HL-60/S4 (cell line): Measurements from ENCODE around the gene ALPP.
"Not testable (repeated sequence)": the region's sequence is repeated elsewhere in the genome, so short reads cannot be mapped to it uniquely, and the experiment has no call there.

ENCODE experiments used
- in situ Hi-C: fragments of 300-500 bp; cut with MboI; formaldehyde crosslinking; loops from 2 replicates; pipeline ENCODE4 v1.14.3; 2022; ENCODE audit warnings: low sequenced_read_pairs

Gene ALPP

GRCh38 chr2:232378735-232379151, at the start of gene ALPP:
TSS of gene ALPP (plus strand) at chr2:232378751. CDS start at chr2:232378803, 52 bp downstream.
- in situ Hi-C loops, result not testable (repeated sequence)

DNA sequence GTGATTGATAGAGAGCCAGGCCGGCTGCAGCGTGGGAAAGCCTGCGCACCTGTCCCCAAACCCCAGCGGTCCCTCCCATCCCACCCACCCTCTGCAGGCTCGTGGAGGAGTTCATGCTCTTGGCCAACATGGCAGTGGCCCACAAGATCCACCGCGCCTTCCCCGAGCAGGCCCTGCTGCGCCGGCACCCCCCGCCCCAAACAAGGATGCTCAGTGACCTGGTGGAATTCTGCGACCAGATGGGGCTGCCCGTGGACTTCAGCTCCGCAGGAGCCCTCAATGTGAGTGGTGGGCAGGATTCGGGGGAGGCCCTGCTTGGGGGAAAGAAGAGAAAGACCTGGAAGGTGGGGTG, 48.9 kb upstream of the ALPP start:
- in situ Hi-C loops, result loop anchor here (5.0 kb wide), 1 partner anchor 422 kb away; no protein-coding TSS in a partner anchor

GRCh38 chr2:232330068-232330999, 48.2 kb upstream of the ALPP start:
- in situ Hi-C loops, result no loop called here

DNA sequence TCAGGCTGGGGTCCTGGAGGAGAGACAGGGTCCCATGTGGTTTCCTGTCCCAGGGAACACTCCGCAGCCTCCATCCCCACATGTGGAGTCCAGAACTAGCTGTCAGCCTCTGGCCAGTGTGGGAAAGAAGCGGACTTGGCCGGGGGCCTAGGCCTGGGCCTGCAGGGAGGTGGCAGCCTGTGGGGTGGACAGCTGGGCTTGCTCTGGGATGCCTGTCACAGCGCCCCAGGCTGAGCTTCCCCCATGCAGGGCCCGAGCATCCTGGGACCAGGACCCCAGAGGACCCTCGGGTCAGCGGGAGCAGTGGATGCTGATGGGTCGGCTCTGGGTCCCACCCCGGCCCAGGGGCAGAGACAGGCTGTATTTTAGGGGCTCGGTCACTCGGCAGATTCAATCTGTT, 47.5 kb upstream of the ALPP start:
- in situ Hi-C loops, result not testable (repeated sequence)

- in situ Hi-C loops, result not testable (repeated sequence)
Observed at GRCh38 chr2:232331641-232332040, 46.9 kb upstream of the ALPP start.

- in situ Hi-C loops, result not testable (repeated sequence)
Observed at GRCh38 chr2:232332244-232332939, 46.2 kb upstream of the ALPP start.

- in situ Hi-C loops, result no loop called here
Observed at GRCh38 chr2:232332940-232333259, 45.7 kb upstream of the ALPP start.

- in situ Hi-C loops, result no loop called here
Observed at GRCh38 chr2:232333361-232334135, 45.0 kb upstream of the ALPP start.

DNA sequence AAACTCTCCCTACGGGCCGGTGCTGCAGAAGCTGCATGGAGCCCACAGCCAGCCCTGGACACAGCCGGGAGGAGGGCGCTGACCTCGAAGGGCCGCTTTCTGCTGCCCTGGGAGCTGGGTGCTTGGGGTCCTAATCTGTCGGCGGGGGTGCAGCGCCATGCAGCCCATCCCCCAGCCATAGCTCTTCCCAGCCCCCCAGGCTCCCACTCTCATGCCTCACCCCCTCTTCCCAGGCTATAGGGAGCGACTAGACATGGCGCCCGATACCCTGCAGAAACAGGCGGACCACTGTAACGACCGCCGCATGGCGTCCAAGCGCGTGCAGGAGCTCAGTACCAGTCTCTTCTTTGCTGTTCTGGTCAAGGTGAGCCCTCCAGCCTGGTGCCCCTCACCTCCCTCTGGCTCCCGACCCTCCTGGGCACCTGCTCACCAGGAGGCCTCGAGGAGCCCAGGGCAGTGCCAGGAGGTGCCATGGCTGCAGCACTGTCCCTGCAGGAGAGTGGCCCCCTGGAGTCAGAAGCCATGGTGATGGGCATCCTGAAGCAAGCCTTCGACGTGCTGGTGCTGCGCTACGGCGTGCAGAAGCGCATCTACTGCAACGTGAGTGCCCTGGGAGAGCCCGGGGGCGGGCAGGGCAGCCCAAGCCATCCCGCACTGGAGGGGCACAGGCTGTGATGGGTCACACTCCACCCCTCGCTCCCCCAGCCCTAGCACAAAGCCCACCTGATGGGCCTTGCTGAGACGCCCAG, 44.2 kb upstream of the ALPP start:
- in situ Hi-C loops, result not testable (repeated sequence)

GRCh38 chr2:232334885-232335205, 43.7 kb upstream of the ALPP start:
- in situ Hi-C loops, result not testable (repeated sequence)

- in situ Hi-C loops, result not testable (repeated sequence)
Observed at GRCh38 chr2:232335206-232335858, 43.2 kb upstream of the ALPP start.

DNA sequence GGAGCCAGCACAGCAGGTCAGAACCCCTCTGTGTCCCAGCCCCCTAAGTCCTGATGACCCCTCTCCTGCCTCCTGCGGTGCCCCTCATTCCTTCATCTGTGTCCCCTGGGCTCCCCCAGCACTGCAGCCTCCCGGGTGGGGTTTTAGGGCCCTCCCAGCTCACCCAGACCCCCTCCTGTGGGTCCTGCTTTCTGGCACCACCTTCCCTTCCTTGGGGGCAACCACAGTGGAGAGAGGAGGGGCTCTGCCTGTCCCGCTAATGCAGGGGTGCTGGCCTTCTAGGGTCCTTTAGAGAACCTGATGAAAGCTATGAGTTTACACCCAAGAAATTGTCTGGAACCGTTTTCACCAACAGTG, 42.7 kb upstream of the ALPP start:
- in situ Hi-C loops, result no loop called here

GRCh38 chr2:232336241-232336736, 42.3 kb upstream of the ALPP start:
- in situ Hi-C loops, result no loop called here

DNA sequence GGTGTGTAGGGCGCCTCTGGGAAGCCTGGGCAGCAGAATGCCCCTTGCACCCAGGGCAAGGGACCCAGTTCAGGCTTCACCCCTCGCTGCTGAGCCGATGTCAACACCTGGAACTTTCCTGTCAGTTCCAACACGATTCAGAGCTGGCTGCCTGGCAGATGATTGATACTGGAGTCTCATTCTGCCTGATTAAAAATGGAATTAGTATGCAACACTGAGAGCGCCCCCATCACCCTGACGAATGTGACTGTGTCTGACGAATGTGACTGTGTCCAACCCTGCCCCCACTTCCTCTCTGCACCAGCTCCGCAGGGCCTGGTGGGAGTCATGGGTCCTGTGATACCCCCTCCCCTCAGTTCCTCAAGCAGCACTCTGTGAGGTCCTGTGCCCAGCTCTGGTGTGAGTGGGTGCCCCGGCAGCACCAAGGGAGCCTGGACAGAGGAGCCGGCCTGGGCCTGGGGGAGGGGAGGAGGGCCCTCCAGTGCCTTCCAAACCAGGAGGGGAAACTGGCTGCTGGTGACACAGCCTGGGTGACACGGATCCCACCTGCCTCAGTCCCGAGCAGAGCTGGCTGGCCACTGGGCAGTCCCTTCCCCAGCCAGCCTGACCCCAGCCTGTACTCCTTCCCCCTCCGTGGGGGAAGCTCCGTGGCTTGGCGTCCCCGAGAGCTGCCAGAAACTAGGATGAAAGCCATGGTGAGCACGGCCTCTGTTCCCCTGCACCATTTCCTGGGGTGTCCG, 41.4 kb upstream of the ALPP start:
- in situ Hi-C loops, result no loop called here

DNA sequence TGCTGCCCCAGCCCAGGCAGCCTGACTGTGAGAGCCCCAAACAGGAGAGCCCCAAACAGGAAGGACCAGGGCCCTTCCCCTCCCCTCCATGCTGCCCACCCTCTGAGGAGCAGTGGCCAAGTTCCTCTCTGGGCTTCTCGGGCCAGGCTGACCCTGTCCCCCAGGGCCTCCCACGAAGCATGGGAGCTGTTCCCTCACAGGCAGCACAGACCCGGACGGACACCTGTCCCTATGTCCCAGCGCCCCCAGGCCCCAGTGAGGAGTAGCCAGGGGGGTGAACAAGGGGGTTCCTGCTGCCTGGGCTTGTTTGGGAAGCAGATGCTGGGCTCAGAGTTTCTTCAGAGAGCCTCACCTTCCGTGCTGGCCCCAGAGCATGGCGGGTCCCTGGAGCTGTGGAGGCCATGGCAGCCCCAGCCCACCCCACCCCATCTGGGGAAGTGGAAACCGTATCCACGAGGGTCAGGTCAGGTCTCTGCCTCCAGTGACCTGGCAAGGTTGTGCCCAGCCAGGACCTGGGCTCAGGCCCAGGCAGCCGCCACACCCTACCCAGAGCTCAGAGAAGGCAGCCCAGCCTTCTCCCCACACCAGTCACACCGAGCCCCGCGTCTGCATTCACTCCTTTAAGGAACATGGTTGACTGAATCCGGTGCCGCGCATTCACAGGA, 40.3 kb upstream of the ALPP start:
- in situ Hi-C loops, result not testable (repeated sequence)

GRCh38 chr2:232338759-232339106, 39.8 kb upstream of the ALPP start:
- in situ Hi-C loops, result no loop called here

GRCh38 chr2:232339121-232340081, 39.1 kb upstream of the ALPP start:
- in situ Hi-C loops, result no loop called here
